CD4-positive, alpha-beta T cell treated with Interleukin-15 for 4 hours (primary cell): ENCODE results near the gene SH3PXD2A.
A peak's percentile ranks its signal among the peaks of the same experiment; 100 is the strongest.

ENCODE experiments used
- DNase-seq: peaks from one replicate; pipeline ENCODE4 v3.0.0-alpha.2; 2020; ENCODE audit warnings: low spot score

SH3PXD2A gene

GRCh38 chr10:103724074-103724473 lies 131.3 kb downstream of the SH3PXD2A start:
- no peak for DNase-seq

GRCh38 chr10:103723557-103723956 lies 131.8 kb downstream of the SH3PXD2A start:
- DNase-seq: no peak

- no peak for DNase-seq
Measured at GRCh38 chr10:103722632-103723031, 132.7 kb downstream of the SH3PXD2A start.

DNA sequence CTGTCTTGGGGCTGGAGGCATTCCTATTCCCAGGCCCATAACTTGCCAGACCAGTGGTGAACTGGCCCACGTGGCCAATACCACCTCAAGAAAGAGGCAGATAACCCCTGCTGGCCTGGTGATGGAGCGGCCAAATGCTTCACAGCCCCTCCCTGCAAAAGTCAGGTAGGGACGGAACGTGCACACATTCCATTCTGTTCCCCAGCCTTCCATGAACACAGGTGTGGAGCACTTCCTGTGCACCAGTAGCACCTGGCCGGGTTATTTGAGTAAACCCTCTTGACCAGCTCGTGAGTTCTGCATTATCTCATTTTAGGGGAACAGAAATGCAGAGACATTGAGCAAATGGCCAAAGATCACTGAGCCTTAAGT lies 134.4 kb downstream of the SH3PXD2A start:
- DNase-seq: no peak

- no peak for DNase-seq
Measured at GRCh38 chr10:103720328-103720963, 134.9 kb downstream of the SH3PXD2A start.

GRCh38 chr10:103719036-103719435 lies 136.3 kb downstream of the SH3PXD2A start:
- no peak for DNase-seq

DNA sequence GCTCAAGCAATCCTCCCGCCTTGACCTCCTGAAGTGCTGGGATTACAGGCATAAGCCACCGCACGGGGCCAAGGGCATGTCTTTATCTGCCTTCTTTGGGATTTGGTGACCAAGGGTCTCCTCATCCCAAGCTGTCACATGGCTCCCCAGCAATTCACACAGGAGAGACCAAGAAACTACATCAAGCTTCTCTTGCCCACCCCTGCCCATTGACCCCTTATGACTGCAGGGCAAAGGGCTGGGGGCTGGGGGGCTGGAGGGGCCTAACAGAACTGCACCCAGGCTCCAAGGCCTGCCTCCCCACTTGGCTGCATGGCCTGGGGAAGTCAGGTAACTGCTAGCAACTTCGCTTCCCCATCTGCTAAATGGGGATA lies 137.1 kb downstream of the SH3PXD2A start:
- no peak for DNase-seq

GRCh38 chr10:103717341-103718246 lies 137.8 kb downstream of the SH3PXD2A start:
- no peak for DNase-seq

DNA sequence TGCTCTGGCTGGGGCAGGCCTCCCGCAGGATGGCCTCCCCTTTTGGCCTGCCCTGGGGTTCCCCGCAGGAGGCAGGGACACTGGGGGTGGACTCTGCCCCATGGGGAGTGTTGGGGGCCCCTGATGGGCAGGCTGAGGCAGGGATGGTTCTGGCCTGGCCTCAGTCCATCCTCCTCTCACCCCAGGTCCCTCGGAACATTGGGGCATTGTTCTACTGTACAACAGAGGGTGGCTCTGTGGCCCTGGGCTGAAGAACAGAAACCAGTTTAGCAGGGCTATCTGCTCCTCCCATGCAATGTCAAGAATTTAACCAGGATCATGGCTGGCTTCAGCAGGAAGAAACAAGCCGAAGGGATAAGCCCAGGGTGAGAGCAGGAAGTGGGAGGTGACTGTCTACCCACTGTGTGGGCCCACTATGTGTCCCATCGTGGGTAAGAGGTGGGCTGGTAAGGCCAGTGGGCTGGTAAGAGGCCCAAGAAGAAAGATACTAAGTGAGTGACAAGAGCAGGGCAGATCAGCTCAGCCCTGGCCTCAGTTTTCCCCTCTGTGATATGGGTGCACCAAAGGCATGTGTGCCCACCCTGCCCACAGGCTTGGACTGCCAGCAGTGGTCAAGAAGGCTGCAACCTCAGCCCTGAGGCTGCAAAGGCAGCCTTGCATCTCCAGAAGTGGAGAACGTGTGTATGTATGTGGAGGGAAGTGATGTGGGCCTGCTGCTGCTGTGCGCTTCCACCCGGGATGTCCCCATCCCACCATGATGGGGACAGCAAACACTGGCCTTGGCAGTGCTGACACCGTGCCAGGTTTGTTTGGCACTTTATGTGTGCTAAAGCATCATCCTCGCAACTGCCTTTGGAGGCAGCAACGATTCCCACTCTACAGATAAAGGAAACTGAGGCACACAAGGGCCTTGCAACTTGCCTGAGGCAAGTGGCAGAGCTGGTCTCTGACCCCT lies 138.9 kb downstream of the SH3PXD2A start:
- DNase-seq: no peak

- DNase-seq: no peak
Measured at GRCh38 chr10:103715430-103715829, 139.9 kb downstream of the SH3PXD2A start.

DNA sequence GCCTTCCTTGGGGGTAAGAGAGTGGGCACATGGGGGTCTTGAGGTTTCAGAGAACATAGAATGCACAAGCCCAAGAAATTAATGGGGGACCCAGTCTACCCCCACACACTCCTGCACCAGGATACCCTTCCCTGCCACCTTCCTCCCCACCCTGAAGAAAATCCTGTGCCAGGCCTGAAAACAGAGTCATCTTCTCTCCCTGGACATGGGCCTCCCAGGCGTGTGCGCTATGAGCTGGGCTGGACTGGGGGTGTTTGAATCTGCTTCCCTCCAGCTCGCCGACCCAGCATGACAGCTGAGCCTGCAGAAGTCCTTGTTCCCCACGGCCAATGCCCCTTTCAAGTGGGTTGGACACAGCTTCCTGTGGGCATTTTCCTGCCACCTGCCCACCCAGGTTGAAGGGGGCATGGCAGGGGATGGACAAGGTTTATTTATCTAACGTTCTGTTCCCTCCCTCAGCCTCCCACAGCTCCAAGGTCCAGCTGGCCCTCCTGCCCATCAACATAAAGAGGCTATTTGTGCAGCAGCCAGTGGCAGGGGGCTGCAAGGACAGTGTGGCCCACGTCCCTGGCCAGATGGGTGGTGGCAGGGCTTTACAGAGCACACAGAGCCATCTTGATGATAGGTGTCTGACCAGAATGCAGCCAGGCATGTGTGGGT lies 141.0 kb downstream of the SH3PXD2A start:
- DNase-seq: no peak

DNA sequence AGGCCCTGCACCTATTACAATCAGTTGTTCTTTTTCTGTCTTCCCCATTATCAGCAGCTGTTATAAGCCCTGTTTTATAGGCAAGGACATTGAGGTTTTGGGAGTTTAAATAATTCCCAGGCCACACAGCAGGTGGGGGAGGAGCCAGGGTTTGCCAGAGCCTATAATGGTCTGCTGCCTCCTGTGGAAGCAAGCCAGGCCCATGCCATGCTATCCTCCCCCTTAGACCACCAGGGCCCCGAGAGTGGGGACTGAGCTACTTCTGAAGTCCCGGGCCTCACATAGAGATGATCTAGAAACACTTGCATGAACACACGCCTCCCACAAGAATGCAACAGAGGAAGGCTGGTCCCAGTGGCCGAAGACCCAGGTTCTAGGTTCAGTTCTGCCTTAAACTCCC lies 141.7 kb downstream of the SH3PXD2A start:
- DNase-seq: no peak

DNA sequence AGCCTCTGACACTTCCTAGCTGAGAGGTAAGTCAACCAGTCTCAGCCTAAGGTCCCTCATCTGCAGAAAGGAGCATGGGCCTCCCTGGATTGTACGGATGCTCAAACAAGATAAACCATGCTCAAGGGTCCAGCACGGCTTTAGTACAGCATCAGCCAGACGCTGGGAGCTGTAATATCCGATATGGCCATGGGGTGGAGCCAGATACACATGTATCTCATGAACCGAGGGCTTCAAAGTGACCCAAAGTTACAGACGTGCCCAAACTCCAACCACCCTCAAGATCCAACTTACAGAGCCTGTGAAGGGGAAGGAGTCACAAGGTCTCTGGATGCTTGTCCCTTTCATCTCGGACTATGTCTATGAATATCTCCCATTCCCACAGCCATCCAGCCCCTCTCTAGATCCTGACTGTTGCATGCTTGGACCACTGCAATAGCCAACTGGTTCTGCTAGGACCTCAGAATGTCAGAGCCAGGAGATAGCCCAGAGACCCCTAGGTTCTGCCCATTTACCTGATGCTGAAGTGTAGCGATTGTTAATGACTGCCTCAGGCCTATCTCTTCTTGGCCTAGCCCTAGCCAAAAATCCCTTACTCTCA lies 142.4 kb downstream of the SH3PXD2A start:
- DNase-seq: peak; percentile 82

GRCh38 chr10:103712146-103712545 lies 143.2 kb downstream of the SH3PXD2A start:
- no peak for DNase-seq

- no peak for DNase-seq
Measured at GRCh38 chr10:103711351-103711994, 143.9 kb downstream of the SH3PXD2A start.

DNA sequence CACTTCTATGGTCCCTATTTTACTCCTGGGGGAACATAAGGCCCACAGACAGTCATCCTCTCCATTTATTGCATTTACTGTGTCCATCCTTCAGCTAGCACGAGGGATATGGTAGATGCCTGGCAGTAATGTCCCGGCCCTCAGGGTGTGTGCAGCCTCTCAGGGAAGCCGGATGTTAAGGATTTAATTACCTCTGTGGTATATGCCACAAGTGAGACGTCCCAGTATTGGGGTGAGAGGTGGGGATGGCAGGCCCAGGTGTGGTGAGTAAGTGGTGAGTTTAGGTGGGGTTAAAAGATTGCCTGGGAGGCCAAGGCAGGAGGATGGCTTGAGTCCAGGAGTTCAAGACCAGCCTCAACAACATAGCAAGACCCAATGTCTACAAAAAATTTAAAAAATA lies 144.9 kb downstream of the SH3PXD2A start:
- no peak for DNase-seq

- DNase-seq: no peak
Measured at GRCh38 chr10:103709341-103709920, 145.9 kb downstream of the SH3PXD2A start.

DNA sequence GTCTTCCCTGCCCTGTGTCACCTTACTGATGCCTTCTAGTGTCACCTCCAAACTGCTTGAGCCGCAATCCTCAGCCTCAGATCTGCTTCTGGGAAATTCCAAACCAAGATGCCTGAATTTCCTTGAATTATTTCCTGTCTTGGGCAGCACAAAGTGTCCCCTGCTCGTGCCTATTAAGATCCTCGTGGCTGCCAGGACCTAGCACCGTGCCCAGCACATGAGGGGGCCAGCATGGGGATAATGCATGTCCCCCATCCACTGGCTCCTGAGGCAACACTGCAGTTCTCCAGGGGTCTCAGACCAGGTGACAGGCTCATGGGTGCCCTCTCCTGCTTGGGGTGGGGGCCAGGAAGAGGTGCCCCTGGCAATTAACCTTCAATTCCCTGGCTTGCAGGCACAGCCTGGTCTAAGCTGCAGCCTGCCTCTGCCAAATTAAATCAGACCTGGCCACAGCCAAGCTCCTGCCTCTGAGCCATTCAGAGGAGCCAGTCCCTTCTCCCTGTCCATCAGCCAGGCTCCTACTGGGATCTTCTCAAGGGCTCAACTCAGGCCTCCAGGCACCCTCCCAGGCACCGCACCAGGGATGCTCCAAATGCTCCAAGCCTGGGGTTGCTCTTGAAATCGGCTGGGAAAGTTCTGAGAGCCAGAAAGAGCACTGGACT lies 146.6 kb downstream of the SH3PXD2A start:
- no peak for DNase-seq

DNA sequence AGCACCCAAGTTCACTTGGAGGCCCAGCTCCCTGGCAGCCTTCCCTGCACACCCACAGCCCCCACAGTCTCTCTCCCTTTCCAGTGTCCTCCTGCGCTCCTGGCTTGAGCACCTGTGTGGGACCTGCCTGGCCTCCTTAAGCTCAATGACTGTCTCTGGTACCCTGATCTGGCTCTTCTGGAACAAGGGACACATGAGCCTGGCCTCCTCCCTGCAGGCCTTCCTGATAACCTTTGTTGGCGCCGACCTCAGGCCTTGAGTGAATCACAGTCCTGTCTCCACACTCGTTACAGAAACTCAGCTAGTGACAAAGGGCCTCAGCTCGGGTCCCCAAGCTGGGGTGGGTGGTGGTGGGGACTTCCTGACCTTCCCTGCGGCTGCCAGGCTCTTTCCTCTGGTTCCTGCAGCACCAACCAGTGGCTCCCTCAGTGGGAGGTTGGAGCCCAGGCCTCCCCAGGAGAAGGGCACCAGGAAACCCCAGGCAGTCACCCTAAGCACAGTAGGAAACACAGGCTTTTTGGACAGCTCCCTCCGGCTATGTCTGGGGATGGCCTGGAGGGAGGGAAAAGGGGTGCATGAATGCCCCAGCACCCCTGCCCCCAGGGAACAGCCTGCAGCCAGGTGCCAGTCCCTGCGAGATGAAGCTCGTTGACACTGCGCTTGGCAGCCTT lies 147.3 kb downstream of the SH3PXD2A start:
- DNase-seq: no peak
